H1 (cell line): ENCODE data around the gene WDFY3. TPM values are rescaled to one million over a fixed set of nuclear protein-coding genes. Genes with fewer than 3 reads are reported as not detected.

Experiments
- CTCF ChIA-PET: fragments of 300-600 bp; sonication (Branson Sonifier 250); formaldehyde crosslinking; loops from one replicate; lab custom pipeline; 2021; ENCODE audit not compliant: partially characterized antibody; lab: Charles Lee
- POLR2A ChIA-PET: fragments of 300-600 bp; sonication (Branson Sonifier 250); formaldehyde crosslinking; loops from one replicate; lab custom pipeline; 2021; ENCODE audit warnings: inconsistent platforms; ENCODE audit not compliant: partially characterized antibody; lab: Charles Lee
- DNase-seq, 2 experiments: peaks; one replicate each; pipeline versions ENCODE4 v3.0.0 to v3.0.0-alpha.2; 2010 to 2022; ENCODE audit warnings: low spot score in 2 of 2, low read depth in 1 of 2, mixed read lengths in 1 of 2
- FAIRE-seq: peaks from 2 replicates; lab custom pipeline; 2011; peaks lifted over from hg19 to GRCh38; lab: Jason Lieb, UNC
- H2AFZ ChIP-seq: 2 replicates; pipeline ENCODE4 v1.8.1; 2012; ENCODE audit warnings: low read length, inconsistent platforms
- H2AK5ac ChIP-seq: 2 replicates; pipeline ENCODE4 v1.6.1; 2013; ENCODE audit warnings: low read depth, low read length
- H2BK120ac ChIP-seq: replicated peaks from 2 replicates; pipeline ENCODE3; 2013; ENCODE audit warnings: low read depth, low read length, inconsistent platforms
- H2BK12ac ChIP-seq: 2 replicates; pipeline ENCODE4 v1.6.1; 2013; ENCODE audit warnings: low read depth, low read length
- H2BK15ac ChIP-seq: 2 replicates; pipeline ENCODE4 v1.6.1; 2013; ENCODE audit warnings: low read length
- H2BK20ac ChIP-seq: 2 replicates; pipeline ENCODE4 v1.6.1; 2013; ENCODE audit warnings: low read length
- H2BK5ac ChIP-seq: 2 replicates; pipeline ENCODE4 v1.6.1; 2013; ENCODE audit warnings: low read depth, low read length
- H3K14ac ChIP-seq: 2 replicates; pipeline ENCODE4 v1.6.1; 2013; ENCODE audit warnings: inconsistent platforms; ENCODE audit not compliant: insufficient read length
- H3K18ac ChIP-seq: 2 replicates; pipeline ENCODE4 v1.6.1; 2013; ENCODE audit warnings: low read length; ENCODE audit errors: extremely low read depth
- H3K23ac ChIP-seq: 2 replicates; pipeline ENCODE4 v1.6.1; 2013; ENCODE audit warnings: inconsistent platforms; ENCODE audit not compliant: insufficient read length
- H3K23me2 ChIP-seq: 2 replicates; pipeline ENCODE4 v1.6.1; 2013; ENCODE audit warnings: low read depth, low read length
- H3K27ac ChIP-seq: 2 replicates; pipeline ENCODE4 v1.6.1; 2011; ENCODE audit warnings: low read depth, low read length, inconsistent platforms
- H3K27me3 ChIP-seq, 4 experiments: replicated peaks in 1 of 4; 1 replicate in 1 of 4; 2 replicates in 3 of 4; pipeline versions ENCODE4 v1.6.1 to v1.8.1; 2011 to 2013; ENCODE audit warnings: low read length in 3 of 4, mild to moderate bottlenecking in 3 of 4, inconsistent platforms in 2 of 4, mixed read lengths in 2 of 4, moderate library complexity in 1 of 4; ENCODE audit not compliant: control insufficient read depth in 3 of 4, insufficient read depth in 3 of 4; ENCODE audit errors: extremely low read depth in 1 of 4
- H3K36me3 ChIP-seq, 4 experiments: 2 replicates each; pipeline versions ENCODE4 v1.6.1 to v1.8.1; 2011 to 2013; ENCODE audit warnings: mild to moderate bottlenecking in 4 of 4, low read length in 3 of 4, moderate library complexity in 2 of 4, control low read depth in 1 of 4, inconsistent platforms in 1 of 4; ENCODE audit not compliant: insufficient read depth in 4 of 4, control insufficient read depth in 2 of 4
- H3K4ac ChIP-seq: replicated peaks from 2 replicates; pipeline ENCODE3; 2013; ENCODE audit warnings: low read length, low read depth, mixed read lengths, inconsistent platforms; ENCODE audit not compliant: insufficient read length
- H3K4me1 ChIP-seq, 4 experiments: replicated peaks in 1 of 4; 1 replicate in 1 of 4; 2 replicates in 3 of 4; pipeline versions ENCODE4 v1.6.1 to v1.8.1; 2011 to 2013; ENCODE audit warnings: low read length in 3 of 4, inconsistent platforms in 2 of 4, mixed read lengths in 1 of 4; ENCODE audit not compliant: insufficient read depth in 4 of 4, control insufficient read depth in 3 of 4
- H3K4me2 ChIP-seq, 2 experiments: 2 replicates each; pipeline versions ENCODE4 v1.6.1 to v1.8.1; 2011 to 2013; ENCODE audit warnings: low read depth in 2 of 2, low read length in 2 of 2, control low read depth in 1 of 2, inconsistent platforms in 1 of 2, mild to moderate bottlenecking in 1 of 2; ENCODE audit not compliant: insufficient read depth in 1 of 2
- H3K4me3 ChIP-seq, 4 experiments: fragments of 200-600, 300-600 bp in 1 of 4; sonication (generic), shearing (Covaris generic), sonication (Bioruptor Twin) in 1 of 4; 2 replicates each; pipeline versions ENCODE4 v1.5.1 to v1.8.1; 2011 to 2016; ENCODE audit warnings: low read length in 4 of 4, low read depth in 3 of 4, control low read depth in 2 of 4, inconsistent platforms in 2 of 4, mild to moderate bottlenecking in 2 of 4, mixed read lengths in 1 of 4, moderate library complexity in 1 of 4; ENCODE audit not compliant: insufficient read depth in 2 of 4; ENCODE audit errors: extremely low read depth in 1 of 4
- H3K56ac ChIP-seq: replicated peaks from 2 replicates; pipeline ENCODE3; 2013; ENCODE audit warnings: low read depth, mild to moderate bottlenecking, mixed read lengths, low read length, inconsistent platforms; ENCODE audit not compliant: insufficient read length
- H3K79me1 ChIP-seq: 2 replicates; pipeline ENCODE4 v1.6.1; 2013; ENCODE audit warnings: low read depth, low read length, control low read depth
- H3K79me2 ChIP-seq, 2 experiments: 2 replicates each; pipeline versions ENCODE4 v1.6.1 to v1.8.1; 2012 to 2013; ENCODE audit warnings: low read length in 2 of 2, mild to moderate bottlenecking in 2 of 2, inconsistent platforms in 1 of 2; ENCODE audit not compliant: insufficient read depth in 2 of 2, control insufficient read depth in 1 of 2
- H3K9ac ChIP-seq, 4 experiments: replicated peaks in 1 of 4; 1 replicate in 1 of 4; 2 replicates in 3 of 4; pipeline versions ENCODE4 v1.6.1 to v1.8.1; 2011 to 2013; ENCODE audit warnings: low read depth in 3 of 4, low read length in 3 of 4, control low read depth in 2 of 4, mild to moderate bottlenecking in 2 of 4, moderate library complexity in 2 of 4, inconsistent platforms in 1 of 4; ENCODE audit errors: extremely low read depth in 1 of 4
- H3K9me3 ChIP-seq, 2 experiments: 2 replicates each; pipeline versions ENCODE4 v1.6.1 to v1.8.1; 2012 to 2013; ENCODE audit warnings: mild to moderate bottlenecking in 2 of 2, moderate library complexity in 2 of 2, control low read depth in 1 of 2, inconsistent platforms in 1 of 2, low read depth in 1 of 2, low read length in 1 of 2, mixed read lengths in 1 of 2; ENCODE audit not compliant: insufficient read depth in 2 of 2
- H4K20me1 ChIP-seq, 2 experiments: replicated peaks in 1 of 2; 2 replicates each; pipeline versions ENCODE3 to v1.8.1; 2011 to 2013; ENCODE audit warnings: inconsistent platforms in 2 of 2, low read length in 2 of 2, mild to moderate bottlenecking in 1 of 2; ENCODE audit not compliant: insufficient read depth in 2 of 2, control insufficient read depth in 1 of 2
- H4K5ac ChIP-seq: 2 replicates; pipeline ENCODE4 v1.6.1; 2013; ENCODE audit warnings: low read length, low read depth, mixed read lengths, inconsistent platforms; ENCODE audit not compliant: insufficient read length
- H4K8ac ChIP-seq: 2 replicates; pipeline ENCODE4 v1.8.0; 2013; ENCODE audit warnings: mild to moderate bottlenecking, moderate library complexity, low read length, inconsistent platforms; ENCODE audit not compliant: insufficient read depth; ENCODE audit errors: extremely low read depth
- H4K91ac ChIP-seq: replicated peaks from 2 replicates; pipeline ENCODE3; 2013; ENCODE audit warnings: low read length, mixed read lengths, inconsistent platforms; ENCODE audit not compliant: insufficient read length
- ASH2L ChIP-seq: fragments of 200-600, 300-600 bp; sonication (generic); IDR thresholded peaks from one replicate; pipeline ENCODE4 v1.7.1; 2017; ENCODE audit warnings: low read length
- CEBPB ChIP-seq: IDR thresholded peaks from 2 replicates; pipeline ENCODE4 v1.6.1; 2012; ENCODE audit warnings: low read depth, low read length
- FOSL1 ChIP-seq: IDR thresholded peaks from 2 replicates; pipeline ENCODE4 v1.6.1; 2011; ENCODE audit warnings: mild to moderate bottlenecking, low read depth, low read length, moderate library complexity; ENCODE audit not compliant: insufficient read depth
- JUND ChIP-seq: IDR thresholded peaks from 2 replicates; pipeline ENCODE4 v1.6.1; 2011; ENCODE audit warnings: mild to moderate bottlenecking, improper control_type of control experiment, low read length
- KDM4A ChIP-seq: IDR thresholded peaks from one replicate; pipeline ENCODE4 v1.7.1; 2012; ENCODE audit warnings: low read depth, mild to moderate bottlenecking, moderate library complexity, low read length, inconsistent platforms; ENCODE audit not compliant: severe bottlenecking
- POU5F1 ChIP-seq: IDR thresholded peaks from 2 replicates; pipeline ENCODE4 v1.6.1; 2011; ENCODE audit warnings: low read depth, mild to moderate bottlenecking, low read length, moderate library complexity
- RFX5 ChIP-seq: IDR thresholded peaks from 2 replicates; pipeline ENCODE4 v1.6.1; 2011; ENCODE audit warnings: low read depth, low read length, improper control_type of control experiment, borderline replicate concordance
- TAF1 ChIP-seq: IDR thresholded peaks from 2 replicates; pipeline ENCODE4 v1.6.1; 2011; ENCODE audit warnings: mild to moderate bottlenecking, low read depth, low read length
- TBP ChIP-seq: IDR thresholded peaks from 2 replicates; pipeline ENCODE4 v1.6.1; 2011; ENCODE audit warnings: low read depth, low read length, improper control_type of control experiment
- TCF12 ChIP-seq: IDR thresholded peaks from 2 replicates; pipeline ENCODE4 v1.6.1; 2011; ENCODE audit warnings: low read depth, mild to moderate bottlenecking, low read length
- WGBS, 2 experiments: shearing (Covaris generic) in 1 of 2; methylation state at CpG; one replicate each; pipeline versions ENCODE4 v1.1.6 to v1.1.7; 2013 to 2015; ENCODE audit warnings: low lambda C conversion rate in 2 of 2, mixed read lengths in 2 of 2, inconsistent platforms in 1 of 2, low coverage in 1 of 2, missing lambda C conversion rate in 1 of 2; ENCODE audit not compliant: insufficient replicate concordance in 2 of 2, insufficient coverage in 1 of 2, insufficient read length in 1 of 2; ENCODE audit errors: extremely low coverage in 1 of 2, missing lambda C conversion rate in 1 of 2; 5-methylcytosine and 5-hydroxymethylcytosine counted together
- polyA plus RNA-seq, 7 experiments: library from polyadenylated mRNA; depleted of rRNA in 3 of 7; stranded (reverse) in 5 of 7; unstranded in 2 of 7; fragments of >200 nt in 5 of 7; fragments of 200-250 nt in 2 of 7; gene quantifications; 1 replicate in 5 of 7; 2 replicates in 1 of 7; 4 replicates in 1 of 7; pipeline versions ENCODE4 v1.2.1 to v1.2.3, GENCODE V29; 2011 to 2013; ENCODE audit warnings: missing spikeins in 2 of 7, mixed read lengths in 2 of 7
- total RNA-seq: library from RNA; stranded (reverse); fragmentation: NEBNext Ultra II Directional; extraction: Animal tissue kit (Norgen Biotek cat#: 25700); gene quantifications from 2 replicates; pipeline ENCODE4 v1.2.1, GENCODE V29; 2021

WDFY3 gene
- total and polyA plus RNA-seq, 2 of the 8 experiments (the other 6 are each of a cell fraction or from before 2014, with no cell fraction given), result 25.6 to 62.4 TPM

GRCh38 chr4:84865600-84865999 lies 100.9 kb downstream of the WDFY3 start:
- H3K4me1 ChIP-seq, result peaks cover 1 to 8% (median 2%) of the 10 kb centered on the region in 4 experiments; a peak in 5 of 7 replicates
- no peak overlapping the region for H3K4me2 ChIP-seq
- ChIA-PET CTCF (interaction anchor here (0.9 to 1.5 kb wide), 4 partner anchors 11 to 106 kb away, joined by 3 to 4 read pairs (median 3); no protein-coding TSS in a partner anchor), POLR2A (interaction anchor here (1.3 kb wide), 1 partner anchor 101 kb away, joined by 6 read pairs; the partner anchor contains the start of gene WDFY3)
- no peak overlapping the region for H4K5ac ChIP-seq
- H2AK5ac ChIP-seq, result no peak overlapping the region; the same call in 1 of the 2 replicates
- no peak overlapping the region for H3K4ac ChIP-seq
- H3K56ac ChIP-seq, result no peak overlapping the region
- H3K27ac ChIP-seq, result no peak overlapping the region
- DNase-seq (no peak), FAIRE-seq (no peak)
- H3K27me3 ChIP-seq, result no peaks in the 10 kb centered on the region
- H3K4me3 ChIP-seq, result no peak overlapping the region
- H3K79me1 ChIP-seq, result no peaks in the 10 kb centered on the region; the same call in 1 of the 2 replicates
- H2BK15ac ChIP-seq, result no peak overlapping the region
- no peak overlapping the region for H3K23ac ChIP-seq
- no peaks in the 10 kb centered on the region for H3K23me2 ChIP-seq
- H3K9ac ChIP-seq, result no peak overlapping the region
- H2BK120ac ChIP-seq, result no peak overlapping the region
- H3K79me2 ChIP-seq, result peaks cover 0 to 50% of the 10 kb centered on the region in 2 experiments; a peak in 2 of 4 replicates
- no peak overlapping the region for H3K18ac ChIP-seq
- H3K36me3 ChIP-seq, result no peaks in the 10 kb centered on the region
- no peaks in the 10 kb centered on the region for H4K20me1 ChIP-seq
- 0 out of 2 replicates have a peak overlapping the region, but pooled peaks have one; percentile 4 for H2BK5ac ChIP-seq
- no peak overlapping the region for H3K14ac ChIP-seq
- H4K8ac ChIP-seq, result no peak overlapping the region
- TF ChIP-seq KDM4A, result no peak
- no peak for TF ChIP-seq FOSL1
- no peak for TF ChIP-seq RFX5
- no peak for TF ChIP-seq POU5F1
- TF ChIP-seq TBP, result no peak
- no peak for TF ChIP-seq ASH2L
- no peak for TF ChIP-seq CEBPB
- no peak for TF ChIP-seq JUND
- no peak for TF ChIP-seq TAF1
- TF ChIP-seq TCF12, result no peak
- no peak overlapping the region for H2BK20ac ChIP-seq
- H2AFZ ChIP-seq, result no peak overlapping the region
- no peaks in the 10 kb centered on the region for H3K9me3 ChIP-seq
- WGBS, 2 experiments, result 79% methylated on average over 2 of the region's 2 CpGs; no CpG with 5 or more reads in 1 of the 2 experiments
- H4K91ac ChIP-seq, result no peak overlapping the region
- no peak overlapping the region for H2BK12ac ChIP-seq
